Kidney (tissue), 14 donors: ENCODE measurements around the gene CLC. TPM values are rescaled to one million over a fixed set of nuclear protein-coding genes. Genes with fewer than 3 reads are reported as not detected.

Experiments used
- DNase-seq, 5 donors: peaks; one replicate each; pipeline ENCODE4 v3.0.0-alpha.2; 2013 to 2020
- FAIRE-seq: peaks from 2 replicates; lab custom pipeline; 2012; peaks lifted over from hg19 to GRCh38; lab: Jason Lieb, UNC
- H3K27ac ChIP-seq, 2 donors: one replicate each; pipeline ENCODE4 v1.7.0; 2013; ENCODE audit warnings: low read depth in 2 of 2, low read length in 2 of 2, inconsistent platforms in 1 of 2
- H3K27me3 ChIP-seq: one replicate; pipeline ENCODE4 v1.7.1; 2013; ENCODE audit warnings: low read length, inconsistent platforms; ENCODE audit not compliant: control insufficient read depth, insufficient read depth
- H3K36me3 ChIP-seq, 3 donors: one replicate each; pipeline versions ENCODE4 v1.7.0 to v1.7.1; 2013; ENCODE audit warnings: low read length in 3 of 3, control low read depth in 1 of 3, inconsistent platforms in 1 of 3; ENCODE audit not compliant: insufficient read depth in 3 of 3, control insufficient read depth in 2 of 3
- H3K4me1 ChIP-seq, 3 donors: one replicate each; pipeline versions ENCODE4 v1.7.0 to v1.7.1; 2013; ENCODE audit warnings: low read length in 3 of 3, inconsistent platforms in 1 of 3, low read depth in 1 of 3; ENCODE audit not compliant: control insufficient read depth in 2 of 3, insufficient read depth in 2 of 3
- H3K4me3 ChIP-seq, 3 donors: one replicate each; pipeline versions ENCODE4 v1.7.0 to v1.8.1; 2013; ENCODE audit warnings: low read length in 3 of 3, control low read depth in 1 of 3, inconsistent platforms in 1 of 3
- H3K9ac ChIP-seq, 3 donors: one replicate each; pipeline versions ENCODE4 v1.7.0 to v1.7.1; 2013; ENCODE audit warnings: low read length in 3 of 3, control low read depth in 1 of 3, inconsistent platforms in 1 of 3
- H3K9me3 ChIP-seq, 3 donors: one replicate each; pipeline versions ENCODE4 v1.7.0 to v1.7.1; 2013; ENCODE audit warnings: low read length in 3 of 3, control low read depth in 1 of 3, inconsistent platforms in 1 of 3; ENCODE audit not compliant: control insufficient read depth in 2 of 3, insufficient read depth in 1 of 3
- intact Hi-C: fragments of 100-400 bp; cut with DNase I; formaldehyde crosslinking; loops from one replicate; pipeline ENCODE4 v1.11.1; 2022
- polyA plus RNA-seq: library from polyadenylated mRNA; stranded (reverse); fragments of 350-450 nt; fragmentation: Illumina TruSeq; extraction: RNeasy Lipid Tissue Mini Kit (QIAGEN cat#74804); gene quantifications from one replicate; pipeline ENCODE4 v1.2.3, GENCODE V29; 2014; ENCODE audit warnings: low read depth, low replicate concordance; ENCODE audit not compliant: insufficient read depth
- total RNA-seq: library from RNA; stranded (reverse); fragmentation: NEBNext Ultra II Directional; extraction: Animal tissue kit (Norgen Biotek cat#: 25700); gene quantifications from one replicate; pipeline ENCODE4 v1.2.1, GENCODE V29; 2021
- TF ChIP-seq, protein P1 (sequence below): IDR thresholded peaks from 3 replicates; pipeline ENCODE4 v1.5.1; 2012; ENCODE audit warnings: mild to moderate bottlenecking, moderate library complexity, borderline replicate concordance; ENCODE audit not compliant: insufficient read depth; ENCODE audit errors: extremely low read depth
- donor health status: control.
- donor health status: control.
- donor health status: control.
- donor health status: control.
- donor health status: control.
- donor health status: DM: yes; HTN: yes; CAD: no.
- donor health status: Normal renal cell carcinoma (clear cell type).

Gene CLC
- total and polyA plus RNA-seq, 2 donors from 2014 or later, result not detected

DNA sequence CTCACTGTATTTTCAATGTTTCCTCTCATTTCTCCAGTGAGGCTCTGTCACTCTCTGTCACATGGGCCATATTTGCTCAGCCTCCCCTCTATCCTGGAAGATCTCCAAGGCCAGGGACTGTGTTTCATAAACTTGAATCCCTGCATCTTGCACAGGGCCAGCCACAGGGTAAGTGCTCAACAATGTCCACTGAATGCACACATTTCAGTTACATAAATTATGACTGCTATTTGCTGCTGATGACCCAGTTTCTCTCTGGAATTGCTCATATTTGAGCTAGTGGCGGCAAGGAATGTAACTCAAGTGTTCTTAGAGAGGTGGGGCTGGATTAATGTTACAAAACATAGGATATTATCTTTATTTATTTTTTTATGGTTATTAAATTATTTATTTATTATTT, 6.1 kb downstream of the CLC start:
- TF ChIP-seq, protein P1, sequence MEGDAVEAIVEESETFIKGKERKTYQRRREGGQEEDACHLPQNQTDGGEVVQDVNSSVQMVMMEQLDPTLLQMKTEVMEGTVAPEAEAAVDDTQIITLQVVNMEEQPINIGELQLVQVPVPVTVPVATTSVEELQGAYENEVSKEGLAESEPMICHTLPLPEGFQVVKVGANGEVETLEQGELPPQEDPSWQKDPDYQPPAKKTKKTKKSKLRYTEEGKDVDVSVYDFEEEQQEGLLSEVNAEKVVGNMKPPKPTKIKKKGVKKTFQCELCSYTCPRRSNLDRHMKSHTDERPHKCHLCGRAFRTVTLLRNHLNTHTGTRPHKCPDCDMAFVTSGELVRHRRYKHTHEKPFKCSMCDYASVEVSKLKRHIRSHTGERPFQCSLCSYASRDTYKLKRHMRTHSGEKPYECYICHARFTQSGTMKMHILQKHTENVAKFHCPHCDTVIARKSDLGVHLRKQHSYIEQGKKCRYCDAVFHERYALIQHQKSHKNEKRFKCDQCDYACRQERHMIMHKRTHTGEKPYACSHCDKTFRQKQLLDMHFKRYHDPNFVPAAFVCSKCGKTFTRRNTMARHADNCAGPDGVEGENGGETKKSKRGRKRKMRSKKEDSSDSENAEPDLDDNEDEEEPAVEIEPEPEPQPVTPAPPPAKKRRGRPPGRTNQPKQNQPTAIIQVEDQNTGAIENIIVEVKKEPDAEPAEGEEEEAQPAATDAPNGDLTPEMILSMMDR, result no peak
- DNase-seq, result no peak

DNA sequence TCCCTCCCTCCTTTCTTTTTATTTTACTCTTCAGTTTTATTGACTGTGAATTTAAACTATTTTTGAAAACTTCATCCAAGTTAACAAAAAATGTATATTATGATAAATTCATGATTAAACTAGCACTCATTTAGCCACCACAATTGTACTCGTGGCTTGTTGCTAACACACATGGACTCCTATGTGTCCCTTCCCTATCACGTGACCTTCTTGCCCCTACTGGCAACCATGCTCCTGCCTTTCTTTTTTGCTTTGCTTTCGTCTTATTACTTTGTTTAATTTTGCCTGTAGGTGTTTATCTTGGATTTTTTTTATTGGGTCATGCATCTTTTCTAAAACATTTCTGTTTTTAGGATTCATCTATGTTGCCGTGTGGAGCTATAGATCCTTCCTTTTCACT, 8.2 kb downstream of the CLC start:
- Histone ChIP-seq H3K4me1 (no peaks in the 10 kb centered on the region), H3K9me3 (no peaks in the 10 kb centered on the region), H3K27ac (no peak overlapping the region), H3K4me3 (no peak overlapping the region), H3K36me3 (no peaks in the 10 kb centered on the region), H3K27me3 (no peaks in the 10 kb centered on the region), H3K9ac (no peak overlapping the region)
- no peak for FAIRE-seq
- TF ChIP-seq, protein P1, result no peak
- intact Hi-C loops, result no loop called here
- no peak for DNase-seq

More for the DNA sequence above, 6.1 kb downstream of the CLC start:
- intact Hi-C loops, result no loop called here
- Histone ChIP-seq H3K27me3 (no peaks in the 10 kb centered on the region), H3K9me3 (no peaks in the 10 kb centered on the region), H3K4me1 (no peaks in the 10 kb centered on the region), H3K9ac (no peak overlapping the region), H3K36me3 (no peaks in the 10 kb centered on the region), H3K4me3 (no peak overlapping the region), H3K27ac (no peak overlapping the region)
- FAIRE-seq, result no peak

- FAIRE-seq (no peak), DNase-seq (no peak)
- Histone ChIP-seq H3K9me3 (no peaks in the 10 kb centered on the region), H3K9ac (no peak overlapping the region), H3K4me1 (no peaks in the 10 kb centered on the region), H3K27ac (no peak overlapping the region), H3K27me3 (no peaks in the 10 kb centered on the region), H3K36me3 (no peaks in the 10 kb centered on the region), H3K4me3 (no peak overlapping the region)
- TF ChIP-seq, protein P1, result no peak
- intact Hi-C loops, result no loop called here
Observed at GRCh38 chr19:39728040-39728439, 9.8 kb downstream of the CLC start.
